Activated CD4-positive, CD25-positive, alpha-beta regulatory T cell (primary cell): ENCODE results near the gene FAM184A.
"Not testable (repeated sequence)": the region's sequence is repeated elsewhere in the genome, so short reads cannot be mapped to it uniquely, and the experiment has no call there.

Experiments
- DNase-seq, 4 experiments: peaks; one replicate each; lab custom pipeline; 2025; lab: John Stamatoyannopoulos, UW

The FAM184A gene

GRCh38 chr6:119078376-119079282 is at the start of gene FAM184A:
Gene FAM184A (minus strand): TSS chr6:119078664. CDS start chr6:119078299, 365 bp downstream.
- peak; percentile 15 to 59 (median 40) for DNase-seq

- DNase-seq, result no peak
These were observed 49.2 kb upstream of the FAM184A start for GRCh38 chr6:119127627-119128026.

GRCh38 chr6:119126826-119127225 is 48.4 kb upstream of the FAM184A start:
- DNase-seq, result no peak

GRCh38 chr6:119126140-119126539 is 47.7 kb upstream of the FAM184A start:
- DNase-seq, result no peak

- DNase-seq, result no peak
These were observed 47.1 kb upstream of the FAM184A start for GRCh38 chr6:119125576-119125975.

GRCh38 chr6:119124079-119124824 is 45.8 kb upstream of the FAM184A start:
- DNase-seq, result no peak

DNA sequence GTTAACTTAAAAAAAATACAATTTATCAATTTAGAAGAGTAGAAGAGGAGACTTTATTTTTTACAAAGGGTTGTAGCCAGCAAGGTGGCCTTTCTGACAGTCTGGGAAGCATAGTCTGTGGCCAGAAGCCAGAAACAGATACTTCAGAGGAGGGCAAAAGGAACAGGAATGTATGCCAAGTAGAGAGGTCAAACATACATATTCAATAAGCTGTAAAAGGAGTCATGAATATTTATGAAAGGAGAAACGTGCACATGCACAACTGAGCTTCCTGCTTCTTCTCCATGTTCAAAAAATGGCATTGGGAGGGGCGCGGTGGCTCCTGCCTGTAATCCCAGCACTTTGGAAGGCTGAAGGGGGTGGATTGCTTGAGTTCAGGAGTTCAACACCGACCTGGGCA is 43.9 kb upstream of the FAM184A start:
- DNase-seq, result no peak

DNA sequence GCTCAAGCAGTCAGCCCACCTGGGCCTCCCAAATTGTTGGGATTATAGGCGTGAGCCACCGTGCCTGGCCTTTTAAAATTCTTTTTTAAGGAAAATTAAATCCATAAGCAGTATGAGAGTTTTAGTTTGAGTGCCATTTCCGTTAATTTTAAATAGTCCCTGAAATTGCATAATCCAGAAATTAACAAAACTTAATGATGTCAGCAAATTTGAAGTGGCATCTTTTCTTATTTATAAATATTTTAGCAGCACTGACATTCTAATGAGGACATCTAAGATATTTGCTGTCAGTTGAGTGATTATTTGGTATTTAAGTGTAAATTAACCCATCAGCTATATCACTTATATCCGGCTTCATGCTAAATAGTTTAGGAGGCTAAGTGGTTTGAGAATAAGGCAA is 42.9 kb upstream of the FAM184A start:
- DNase-seq, result no peak

DNA sequence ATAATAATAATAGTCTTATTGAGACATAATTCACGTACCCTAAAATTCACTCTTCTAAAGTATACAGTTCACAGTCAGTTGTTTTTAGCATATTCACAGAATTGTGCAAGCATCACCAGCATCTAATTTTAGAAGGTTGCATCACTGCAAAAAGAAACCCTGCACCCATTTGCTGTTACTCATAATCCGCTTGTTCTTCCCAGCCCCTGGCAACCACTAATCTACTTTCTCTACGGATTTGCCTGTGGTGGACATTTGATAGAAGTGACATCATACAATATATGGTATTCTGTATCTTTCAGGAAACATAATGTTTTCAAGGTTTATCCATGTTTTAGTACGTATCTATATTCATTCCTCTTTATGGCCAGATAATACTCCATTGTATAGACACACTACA is 41.5 kb upstream of the FAM184A start:
- DNase-seq, result no peak

DNA sequence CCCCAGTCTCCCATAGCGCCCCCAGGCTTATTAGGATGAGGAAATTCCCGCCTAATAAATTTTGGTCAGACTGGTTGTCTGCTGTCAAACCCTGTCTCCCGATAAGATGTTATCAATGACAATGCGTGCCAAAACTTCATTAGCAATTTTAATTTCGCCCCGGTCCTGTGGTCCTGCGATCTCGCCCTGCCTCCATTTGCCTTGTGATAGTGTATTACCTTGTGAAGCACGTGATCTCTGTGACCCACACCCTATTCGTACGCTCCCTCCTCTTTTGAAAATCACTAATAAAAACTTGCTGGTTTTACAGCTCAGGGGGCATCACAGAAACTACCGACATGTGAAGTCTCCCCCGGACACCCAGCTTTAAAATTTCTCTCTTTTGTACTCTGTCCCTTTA is 40.6 kb upstream of the FAM184A start:
- not testable (repeated sequence) for DNase-seq

- no peak for DNase-seq
These were observed 38.3 kb upstream of the FAM184A start for GRCh38 chr6:119116712-119117281.

GRCh38 chr6:119113961-119114360 is 35.5 kb upstream of the FAM184A start:
- no peak for DNase-seq

DNA sequence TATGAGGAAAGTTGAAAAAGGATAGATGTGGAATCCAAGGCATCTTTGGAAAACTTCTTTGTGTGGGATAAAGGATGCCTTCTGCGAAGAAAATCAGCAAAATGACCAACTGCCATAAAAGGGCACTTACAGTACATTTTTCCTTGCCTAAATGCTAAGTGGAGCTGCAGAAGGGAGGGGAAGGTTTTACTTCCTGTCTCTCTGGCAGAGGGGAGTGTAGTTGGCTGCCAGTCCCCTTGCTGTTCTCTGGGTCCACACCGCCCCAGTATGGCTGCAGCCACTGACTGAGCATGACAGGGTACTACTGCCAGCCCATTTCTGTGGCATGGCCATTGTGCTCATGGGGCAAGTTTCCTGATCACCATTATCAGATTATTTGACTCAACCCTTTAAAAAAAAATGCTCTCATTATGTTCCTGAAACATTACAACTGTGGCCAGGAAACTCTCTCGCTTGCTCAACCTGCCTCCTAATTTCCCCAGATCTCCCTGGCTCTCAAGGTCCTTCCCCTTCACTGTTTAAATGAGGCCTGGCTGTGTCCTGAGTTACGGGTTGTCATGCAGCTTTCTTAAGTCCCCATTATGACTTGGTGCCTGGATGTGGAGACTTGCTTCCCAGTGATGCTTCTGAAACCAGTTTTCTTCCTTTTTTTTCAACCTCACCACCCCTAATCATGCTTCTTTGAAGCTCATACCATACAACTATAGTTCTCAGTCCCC is 34.5 kb upstream of the FAM184A start:
- no peak for DNase-seq

DNA sequence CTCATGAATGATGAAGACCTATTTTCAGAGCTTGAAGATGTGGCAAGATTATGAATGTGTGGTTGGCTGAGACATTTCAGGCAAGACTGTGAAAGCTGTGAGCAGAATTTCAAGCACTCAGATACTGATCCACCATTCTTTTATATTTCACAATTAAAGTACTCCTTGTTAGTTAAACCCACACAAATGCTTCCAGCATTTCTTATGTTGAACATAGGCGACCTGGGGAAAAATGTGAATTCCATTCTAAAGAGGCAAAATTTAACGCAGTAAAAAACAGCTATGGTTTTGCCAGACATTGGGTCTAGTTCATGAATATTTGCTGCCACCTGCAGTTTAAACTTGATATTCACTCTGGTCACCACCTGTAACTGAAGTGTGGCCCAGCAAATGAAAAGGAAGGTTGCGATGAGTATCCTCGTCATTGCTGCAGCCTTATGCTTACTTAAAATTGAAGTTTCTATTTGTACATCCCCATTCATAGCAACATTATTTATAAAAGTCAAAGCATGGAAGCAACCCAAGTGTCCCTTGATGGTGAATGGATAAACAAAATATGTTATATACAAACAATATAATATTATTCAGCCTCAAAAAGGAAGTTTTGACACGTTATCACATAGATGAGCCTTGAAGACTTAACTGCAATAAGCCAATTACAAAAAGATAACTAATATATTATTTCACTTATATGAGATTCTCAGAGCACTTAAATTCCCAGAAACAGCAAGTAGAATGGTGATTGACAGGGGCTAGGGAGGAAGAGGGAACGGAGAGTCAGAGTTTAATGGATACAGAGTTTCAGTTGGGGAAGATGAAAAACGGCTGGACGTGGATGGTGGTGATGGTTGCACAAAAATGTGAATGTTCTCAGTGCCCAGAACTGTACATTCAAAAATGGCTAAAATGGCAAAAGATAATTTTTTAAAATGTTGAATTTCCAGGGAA is 32.4 kb upstream of the FAM184A start:
- peak in 2 of 4 experiments; percentile 2 to 17 for DNase-seq

DNA sequence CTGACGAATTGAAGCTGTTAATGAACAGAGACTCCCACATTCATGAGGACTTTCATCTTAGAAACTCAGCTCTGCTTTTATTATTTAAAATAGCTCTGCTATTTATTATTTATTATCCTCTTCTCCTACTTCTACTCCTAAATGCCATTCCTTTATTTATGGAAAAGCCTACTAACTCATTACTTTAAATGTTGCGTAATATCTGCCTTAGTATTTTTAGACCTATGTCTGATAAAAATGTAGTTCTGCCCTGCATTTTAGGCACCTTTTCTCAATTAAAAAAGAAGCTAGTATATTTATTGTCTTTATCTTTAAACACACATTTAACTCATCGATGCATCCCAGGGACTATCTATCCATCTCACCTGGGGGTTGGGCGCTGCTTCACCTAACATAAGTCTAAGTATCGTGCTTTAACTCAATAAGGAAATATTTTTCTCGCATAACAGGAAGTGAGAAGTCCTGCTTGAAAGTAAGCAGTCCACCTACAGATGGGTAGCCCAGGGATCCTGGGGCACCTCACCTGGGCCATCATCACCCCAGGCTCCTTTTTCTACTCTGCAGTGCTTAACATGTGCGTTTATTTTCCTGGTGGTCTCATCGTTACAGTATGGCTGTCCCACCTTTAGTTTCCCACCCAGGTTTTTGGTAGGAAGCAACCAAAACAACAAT is 31.3 kb upstream of the FAM184A start:
- no peak for DNase-seq

- no peak for DNase-seq
These were observed 29.6 kb upstream of the FAM184A start for GRCh38 chr6:119108076-119108475.

- no peak for DNase-seq
These were observed 26.8 kb upstream of the FAM184A start for GRCh38 chr6:119105282-119105681.

DNA sequence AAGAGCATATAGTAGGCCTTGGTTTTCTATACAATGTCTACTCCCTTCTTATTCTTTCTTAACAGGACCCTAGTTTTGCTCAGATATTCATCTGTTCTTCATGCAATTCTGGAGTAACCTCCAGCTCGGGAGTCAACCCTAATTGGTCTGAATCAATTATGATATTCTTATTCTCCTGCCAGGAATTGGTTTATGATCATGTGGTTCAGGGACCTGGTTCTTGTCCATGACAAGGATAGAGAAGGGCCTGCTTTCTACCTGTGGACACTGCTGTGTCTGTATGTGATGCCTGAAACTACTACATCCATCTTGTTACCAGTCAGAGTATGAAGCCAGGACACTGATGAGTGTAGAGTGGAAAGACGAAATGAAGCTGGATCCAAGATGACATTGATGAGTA is 24.4 kb upstream of the FAM184A start:
- DNase-seq, result no peak

DNA sequence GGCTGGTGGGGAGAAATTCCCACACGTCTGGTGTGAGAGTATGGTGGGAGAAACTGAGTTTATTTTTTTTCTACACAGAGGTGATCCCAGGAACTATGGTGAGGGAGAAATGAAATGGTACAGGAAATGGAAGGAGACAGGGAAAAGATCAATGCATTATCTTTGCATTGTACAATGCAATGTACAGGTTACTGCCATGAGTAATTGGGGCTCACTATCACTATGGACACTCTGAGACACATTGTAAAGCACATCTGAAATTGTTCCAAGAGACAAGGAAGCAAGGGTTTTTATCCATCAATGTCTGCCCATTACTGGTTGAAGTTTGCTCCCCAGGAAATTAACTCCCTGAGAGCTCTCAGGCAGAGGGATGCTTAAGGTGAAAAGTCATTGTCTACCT is 21.7 kb upstream of the FAM184A start:
- no peak for DNase-seq

- DNase-seq, result not testable (repeated sequence)
These were observed 19.4 kb upstream of the FAM184A start for GRCh38 chr6:119097815-119098361.
